Dermis microvascular lymphatic vessel endothelial cell (primary cell): ENCODE data around the gene EFHB. TPM values are rescaled to one million over a fixed set of nuclear protein-coding genes. Genes with fewer than 3 reads are reported as not detected.

Source experiments
- total RNA-seq: library from RNA; depleted of rRNA; stranded (reverse); fragments of >200 nt; gene quantifications from 2 replicates; pipeline ENCODE4 v1.2.1, GENCODE V29; 2014

EFHB gene
- total RNA-seq, 1 donor from 2014 or later, result not detected

Other genes starting within 250 kb of the EFHB start
- gene RAB5A, start 12.9 kb upstream of the EFHB start, total RNA-seq, result 62.4 and 91.8 TPM in 2 replicates
- gene PP2D1, start 78.0 kb upstream of the EFHB start, total RNA-seq, result not detected in 2 replicates
- 11.6 and 16.2 TPM in 2 replicates for gene KAT2B, start 106.2 kb upstream of the EFHB start, total RNA-seq